K562 (cell line): ENCODE results near the gene OPN1LW. TPM values are rescaled to one million over a fixed set of nuclear protein-coding genes. Genes with fewer than 3 reads are reported as not detected.

Experiments
- ARNT ChIP-seq, 2 experiments: fragments of 450-650 bp; IDR thresholded peaks; 2 replicates each; pipeline ENCODE4 v1.6.1; 2016; ENCODE audit warnings: mild to moderate bottlenecking in 1 of 2
- ATF6 ChIP-seq: sonication (generic); formaldehyde crosslinking; IDR thresholded peaks from 2 replicates; pipeline ENCODE4 v1.4.0; 2020; ENCODE audit warnings: mild to moderate bottlenecking, missing genetic modification reagents
- CCNT2 ChIP-seq: IDR thresholded peaks from 2 replicates; pipeline ENCODE4 v1.6.1; 2011; ENCODE audit warnings: borderline replicate concordance, low read depth, mild to moderate bottlenecking, moderate library complexity, mixed read lengths, low read length; ENCODE audit not compliant: insufficient read length; ENCODE audit errors: extremely low read depth
- CXXC5 ChIP-seq: fragments of 250-450 bp; sonication (Bioruptor Pico); IDR thresholded peaks from 2 replicates; pipeline ENCODE4 v1.8.0; 2022; ENCODE audit warnings: inconsistent platforms, mild to moderate bottlenecking, moderate library complexity
- DMBX1 ChIP-seq: fragments of 250-450 bp; sonication (Bioruptor Pico); IDR thresholded peaks from 2 replicates; pipeline ENCODE4 v1.8.0; 2022; ENCODE audit warnings: inconsistent platforms, mild to moderate bottlenecking, moderate library complexity, borderline replicate concordance
- GATAD2A ChIP-seq: fragments of 450-650 bp; IDR thresholded peaks from 2 replicates; pipeline ENCODE4 v1.6.1; 2017
- GMEB1 ChIP-seq: fragments of 250-450 bp; sonication (Bioruptor Pico); IDR thresholded peaks from 2 replicates; pipeline ENCODE4 v1.4.0; 2020; ENCODE audit warnings: mild to moderate bottlenecking
- MLLT1 ChIP-seq, 2 experiments: fragments of 450-650 bp; IDR thresholded peaks; 2 replicates each; pipeline ENCODE4 v1.6.1; 2016
- PHB2 ChIP-seq: fragments of 450-650 bp; IDR thresholded peaks from 2 replicates; pipeline ENCODE4 v1.6.1; 2017; ENCODE audit warnings: low read depth
- POLR2A ChIP-seq: fragments of 450-650 bp; conservative IDR thresholded peaks from 2 replicates; pipeline ENCODE4 v1.6.1; 2016
- POLR2G ChIP-seq: fragments of 200-400 bp; formaldehyde crosslinking; IDR thresholded peaks from 2 replicates; pipeline ENCODE4 v1.6.1; 2017; ENCODE audit warnings: low read depth, mild to moderate bottlenecking, antibody characterized with exemption, low read length, moderate library complexity
- REST ChIP-seq, 2 experiments: fragments of 450-650 bp; formaldehyde crosslinking in 1 of 2; IDR thresholded peaks; 2 replicates each; pipeline versions ENCODE4 v1.4.0 to v1.6.1; 2014 to 2020; ENCODE audit warnings: mild to moderate bottlenecking in 2 of 2, borderline replicate concordance in 1 of 2, low read depth in 1 of 2
- SAFB ChIP-seq: fragments of 200-400 bp; formaldehyde crosslinking; IDR thresholded peaks from 2 replicates; pipeline ENCODE4 v1.6.1; 2017; ENCODE audit warnings: low read depth, low read length, borderline replicate concordance
- TAF9B ChIP-seq: fragments of 450-650 bp; IDR thresholded peaks from 2 replicates; pipeline ENCODE4 v1.6.1; 2018; ENCODE audit warnings: mild to moderate bottlenecking; ENCODE audit not compliant: partially characterized antibody
- ZNF197 ChIP-seq: fragments of 200-800 bp; sonication (Bioruptor generic); IDR thresholded peaks from 2 replicates; pipeline ENCODE4 v1.6.1; 2016; ENCODE audit warnings: low read depth, missing genetic modification characterization, missing compliant biosample characterization
- polyA plus RNA-seq, 8 experiments: library from polyadenylated mRNA; depleted of rRNA in 4 of 8; stranded (reverse) in 5 of 8; unstranded in 3 of 8; fragments of >200 nt; fragmentation: Nextera tagmentation in 2 of 8; fragmentation: Illumina TruSeq in 1 of 8; extraction: Ambion mirVana in 2 of 8; extraction: Trizol in 1 of 8; gene quantifications; 2 replicates each; pipeline versions ENCODE4 v1.2.1 to v1.2.3, GENCODE V29; 2011 to 2014; ENCODE audit warnings: inconsistent platforms in 1 of 8, missing spikeins in 1 of 8
- total RNA-seq, 7 experiments: library from RNA; depleted of rRNA in 6 of 7; stranded (reverse); fragments of >200 nt in 6 of 7; fragmentation: Illumina TruSeq in 2 of 7; extraction: Trizol in 2 of 7; gene quantifications; 2 replicates each; pipeline versions ENCODE4 v1.2.1 to v1.2.3, GENCODE V29; 2011 to 2021; ENCODE audit warnings: low replicate concordance in 1 of 7

The OPN1LW gene
- total and polyA plus RNA-seq, 9 of the 15 experiments (the other 6 are each of a cell fraction or from before 2014, with no cell fraction given), result 0.04 TPM; not detected in 8

- TF ChIP-seq REST (IDR thresholded peaks at IDR 0.05; ENCODE audit: borderline replicate concordance) (no peak), REST (CRISPR knock-in tag; IDR thresholded peaks at IDR 0.05; ENCODE audit: low read depth) (no peak), DMBX1 (no peak), CCNT2 (peak; percentile 42), POLR2G (peak; percentile 77), GATAD2A (no peak), SAFB (peak; percentile 89), ARNT (IDR thresholded peaks at IDR 0.05) (no peak), ATF6 (no peak), GMEB1 (CRISPR knock-in tag) (no peak), CXXC5 (CRISPR knock-in tag) (peak; percentile 29; the same call in 1 of the 2 replicates), MLLT1 (IDR thresholded peaks at IDR 0.05) (0 out of 4 replicates have a peak, but pooled peaks of 1 of the 2 experiments have one; percentile 1), ZNF197 (CRISPR knock-in tag) (peak; percentile 57; the same call in 1 of the 2 replicates), TAF9B (no peak), PHB2 (no peak), POLR2A (no peak)
These were observed 46.9 kb upstream of the OPN1LW start (continued) for GRCh38 chrX:154097003-154097588.
